ENCODE data around the gene RUNX1.
A peak's percentile ranks its signal among the peaks of the same experiment; 100 is the strongest.

RUNX1 gene

DNA sequence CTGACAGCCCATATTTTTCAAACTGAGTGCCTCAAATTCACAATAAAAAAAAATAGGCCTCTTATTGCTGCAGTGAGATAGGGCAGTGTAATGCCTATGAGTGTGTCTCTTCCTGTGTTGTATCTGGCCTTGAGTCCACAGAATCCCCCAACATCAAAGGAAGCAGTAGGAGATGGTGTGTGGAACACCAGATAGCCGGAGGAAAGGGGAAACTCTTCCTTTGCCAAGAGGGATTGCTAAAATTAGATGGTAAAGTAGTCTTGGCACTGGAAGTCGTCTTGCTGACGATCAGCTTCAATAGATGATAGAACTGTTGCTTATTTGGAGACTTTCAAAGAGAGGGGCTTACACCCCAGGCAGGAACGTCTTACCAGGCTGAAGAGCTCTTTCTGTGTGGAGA lies 51.8 kb downstream of the RUNX1 start:
- Histone ChIP-seq H3K4me3 (ENCODE audit: low read depth, low read length) (no peak overlapping the region), H2AFZ (ENCODE audit: insufficient read depth, low read length, poor library complexity) (no peak overlapping the region), H4K8ac (ENCODE audit: low read depth, low read length) (no peak overlapping the region), H3K4me2 (ENCODE audit: low read length) (no peak overlapping the region), H2BK12ac (ENCODE audit: low read length) (no peak overlapping the region), H2BK120ac (ENCODE audit: insufficient read depth, low read length, poor library complexity) (no peak overlapping the region), H3K79me1 (ENCODE audit: low read length) (no peaks in the 10 kb centered on the region), H3K4ac (ENCODE audit: low read depth, low read length) (no peak overlapping the region), H3K27ac (ENCODE audit: low read depth, low read length) (no peak overlapping the region), H3K9ac (ENCODE audit: low read length) (no peak overlapping the region), H3K36me3 (ENCODE audit: control insufficient read depth in 1 of 2, insufficient read depth in 2 of 2, low read length in 2 of 2) (no peaks in the 10 kb centered on the region), H3K18ac (ENCODE audit: low read length) (no peak overlapping the region), H2AK5ac (ENCODE audit: low read length) (no peak overlapping the region), H3K9me3 (ENCODE audit: insufficient read depth, low read depth, low read length) (peaks cover 2% of the 10 kb centered on the region), H3K23ac (ENCODE audit: low read length) (no peak overlapping the region), H3K4me1 (ENCODE audit: control insufficient read depth in 1 of 2, insufficient read depth in 2 of 2, low read length in 2 of 2) (peaks cover 0 to 8% of the 10 kb centered on the region in 2 experiments), H4K91ac (ENCODE audit: low read depth, low read length) (no peak overlapping the region), H3K79me2 (ENCODE audit: control insufficient read depth, insufficient read depth, low read length, poor library complexity) (no peaks in the 10 kb centered on the region), H3K14ac (ENCODE audit: low read length) (no peak overlapping the region), H4K12ac (ENCODE audit: low read depth, low read length) (no peak overlapping the region), H3K27me3 (ENCODE audit: insufficient read depth, low read length) (no peaks in the 10 kb centered on the region), H2BK5ac (ENCODE audit: low read depth, low read length, poor library complexity) (no peak overlapping the region)
- no CpG with 5 or more reads among the region's 4 CpGs for whole genome bisulfite sequencing (ENCODE audit: extremely low coverage, insufficient coverage, insufficient read length)
- no peak for DNase-seq

DNA sequence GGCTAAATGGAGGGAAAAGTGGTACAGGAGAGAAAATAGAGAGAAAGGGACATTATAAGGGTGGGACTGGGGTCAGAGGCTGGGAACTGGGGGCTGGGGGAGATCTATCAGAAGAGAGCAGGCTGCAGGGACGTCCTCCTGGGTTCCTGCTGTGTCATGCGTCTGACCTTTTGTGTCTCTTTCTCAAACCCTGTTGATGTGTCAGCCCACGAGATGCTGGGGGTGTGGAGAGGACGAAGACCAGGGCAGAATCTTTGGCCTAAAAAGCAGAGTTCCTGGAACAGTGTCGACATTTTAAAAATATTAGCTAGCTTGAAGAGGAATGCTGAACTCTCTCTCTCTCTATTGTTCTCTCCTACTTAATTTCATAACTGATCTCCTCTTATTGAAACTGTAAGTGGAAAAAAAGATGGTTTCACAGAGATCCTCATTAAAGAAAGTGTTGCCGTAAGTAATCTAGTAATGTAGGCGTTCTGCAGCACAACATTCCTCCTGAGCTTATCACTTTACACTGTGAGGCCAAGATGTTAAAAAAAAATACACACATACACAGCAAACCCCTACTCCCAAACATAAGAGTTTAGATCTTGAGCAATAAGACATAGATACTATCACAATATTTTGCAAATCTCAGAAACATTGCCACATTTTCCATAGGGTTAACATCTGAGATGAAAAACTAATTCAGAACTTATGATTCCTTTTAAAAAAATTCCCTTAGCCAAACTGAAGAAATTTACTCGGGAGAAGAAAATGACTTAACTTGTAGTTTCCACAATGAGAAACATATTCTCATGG lies 52.6 kb downstream of the RUNX1 start:
- Histone ChIP-seq H2BK5ac (ENCODE audit: low read depth, low read length, poor library complexity) (no peak overlapping the region), H3K27ac (ENCODE audit: low read depth, low read length) (no peak overlapping the region), H2AK5ac (ENCODE audit: low read length) (no peak overlapping the region), H3K4ac (ENCODE audit: low read depth, low read length) (no peak overlapping the region), H2BK120ac (ENCODE audit: insufficient read depth, low read length, poor library complexity) (no peak overlapping the region), H2BK12ac (ENCODE audit: low read length) (no peak overlapping the region), H2AFZ (ENCODE audit: insufficient read depth, low read length, poor library complexity) (no peak overlapping the region), H3K4me3 (ENCODE audit: low read depth, low read length) (no peak overlapping the region), H3K14ac (ENCODE audit: low read length) (no peak overlapping the region), H3K9me3 (ENCODE audit: insufficient read depth, low read depth, low read length) (peaks cover 2% of the 10 kb centered on the region), H3K18ac (ENCODE audit: low read length) (no peak overlapping the region), H3K79me2 (ENCODE audit: control insufficient read depth, insufficient read depth, low read length, poor library complexity) (no peaks in the 10 kb centered on the region), H3K27me3 (ENCODE audit: insufficient read depth, low read length) (no peaks in the 10 kb centered on the region), H4K8ac (ENCODE audit: low read depth, low read length) (no peak overlapping the region), H4K91ac (ENCODE audit: low read depth, low read length) (no peak overlapping the region), H3K79me1 (ENCODE audit: low read length) (no peaks in the 10 kb centered on the region), H4K12ac (ENCODE audit: low read depth, low read length) (no peak overlapping the region), H3K4me1 (ENCODE audit: control insufficient read depth in 1 of 2, insufficient read depth in 2 of 2, low read length in 2 of 2) (peaks cover 0 to 8% of the 10 kb centered on the region in 2 experiments), H3K4me2 (ENCODE audit: low read length) (no peak overlapping the region), H3K9ac (ENCODE audit: low read length) (no peak overlapping the region), H3K36me3 (ENCODE audit: control insufficient read depth in 1 of 2, insufficient read depth in 2 of 2, low read length in 2 of 2) (no peaks in the 10 kb centered on the region), H3K23ac (ENCODE audit: low read length) (no peak overlapping the region)
- WGBS (ENCODE audit: extremely low coverage, insufficient coverage, insufficient read length) = no CpG with 5 or more reads among the region's 8 CpGs
- DNase-seq = peak; percentile 63 to 94

DNA sequence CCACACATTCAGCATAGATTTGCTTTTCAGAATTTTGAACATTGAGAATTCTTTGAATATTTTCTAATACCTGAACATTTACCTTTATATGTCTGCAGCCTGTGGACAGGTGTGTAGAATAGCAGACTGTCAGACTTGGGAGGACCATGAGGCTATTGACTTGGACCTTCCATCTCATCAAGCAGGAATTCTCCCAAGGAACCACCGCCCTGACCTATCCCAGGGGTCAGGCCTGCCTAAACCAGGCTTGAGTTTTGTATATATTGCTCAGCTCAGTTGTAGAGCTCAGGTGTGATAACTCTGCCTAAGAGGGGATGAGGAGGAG lies 53.2 kb downstream of the RUNX1 start:
- Histone ChIP-seq H4K91ac (ENCODE audit: low read depth, low read length) (no peak overlapping the region), H3K18ac (ENCODE audit: low read length) (no peak overlapping the region), H4K8ac (ENCODE audit: low read depth, low read length) (no peak overlapping the region), H3K27ac (ENCODE audit: low read depth, low read length) (no peak overlapping the region), H3K36me3 (ENCODE audit: control insufficient read depth in 1 of 2, insufficient read depth in 2 of 2, low read length in 2 of 2) (no peaks in the 10 kb centered on the region), H3K79me2 (ENCODE audit: control insufficient read depth, insufficient read depth, low read length, poor library complexity) (no peaks in the 10 kb centered on the region), H2BK12ac (ENCODE audit: low read length) (no peak overlapping the region), H3K9ac (ENCODE audit: low read length) (no peak overlapping the region), H2BK5ac (ENCODE audit: low read depth, low read length, poor library complexity) (no peak overlapping the region), H2AK5ac (ENCODE audit: low read length) (no peak overlapping the region), H3K4me1 (ENCODE audit: control insufficient read depth in 1 of 2, insufficient read depth in 2 of 2, low read length in 2 of 2) (peaks cover 0 to 8% of the 10 kb centered on the region in 2 experiments), H4K12ac (ENCODE audit: low read depth, low read length) (no peak overlapping the region), H3K4me2 (ENCODE audit: low read length) (no peak overlapping the region), H3K4ac (ENCODE audit: low read depth, low read length) (no peak overlapping the region), H3K79me1 (ENCODE audit: low read length) (no peaks in the 10 kb centered on the region), H3K4me3 (ENCODE audit: low read depth, low read length) (no peak overlapping the region), H2BK120ac (ENCODE audit: insufficient read depth, low read length, poor library complexity) (no peak overlapping the region), H3K27me3 (ENCODE audit: insufficient read depth, low read length) (no peaks in the 10 kb centered on the region), H3K23ac (ENCODE audit: low read length) (no peak overlapping the region), H3K14ac (ENCODE audit: low read length) (no peak overlapping the region), H2AFZ (ENCODE audit: insufficient read depth, low read length, poor library complexity) (no peak overlapping the region), H3K9me3 (ENCODE audit: insufficient read depth, low read depth, low read length) (peaks cover 2% of the 10 kb centered on the region)
- WGBS (ENCODE audit: extremely low coverage, insufficient coverage, insufficient read length) = no CpG with 5 or more reads among the region's 1 CpG
- peak; percentile 35 to 43 for DNase-seq

- no peak overlapping the region for H3K4ac ChIP-seq (ENCODE audit: low read depth, low read length)
- no peaks in the 10 kb centered on the region for H3K27me3 ChIP-seq (ENCODE audit: insufficient read depth, low read length)
- no peaks in the 10 kb centered on the region for H3K79me1 ChIP-seq (ENCODE audit: low read length)
- H2BK5ac ChIP-seq (ENCODE audit: low read depth, low read length, poor library complexity) = no peak overlapping the region
- H3K4me3 ChIP-seq (ENCODE audit: low read depth, low read length) = no peak overlapping the region
- no peak overlapping the region for H3K23ac ChIP-seq (ENCODE audit: low read length)
- peaks cover 0 to 8% of the 10 kb centered on the region in 2 experiments for H3K4me1 ChIP-seq (ENCODE audit: control insufficient read depth in 1 of 2, insufficient read depth in 2 of 2, low read length in 2 of 2)
- peaks cover 2% of the 10 kb centered on the region for H3K9me3 ChIP-seq (ENCODE audit: insufficient read depth, low read depth, low read length)
- no peak overlapping the region for H3K4me2 ChIP-seq (ENCODE audit: low read length)
- no peak overlapping the region for H4K8ac ChIP-seq (ENCODE audit: low read depth, low read length)
- no peak overlapping the region for H2AFZ ChIP-seq (ENCODE audit: insufficient read depth, low read length, poor library complexity)
- H3K79me2 ChIP-seq (ENCODE audit: control insufficient read depth, insufficient read depth, low read length, poor library complexity) = no peaks in the 10 kb centered on the region
- no peaks in the 10 kb centered on the region for H3K36me3 ChIP-seq (ENCODE audit: control insufficient read depth in 1 of 2, insufficient read depth in 2 of 2, low read length in 2 of 2)
- H4K91ac ChIP-seq (ENCODE audit: low read depth, low read length) = peak overlapping the region; percentile 13
- no CpG with 5 or more reads among the region's 12 CpGs for WGBS (ENCODE audit: extremely low coverage, insufficient coverage, insufficient read length)
- no peak overlapping the region for H2AK5ac ChIP-seq (ENCODE audit: low read length)
- H3K27ac ChIP-seq (ENCODE audit: low read depth, low read length) = no peak overlapping the region
- no peak overlapping the region for H4K12ac ChIP-seq (ENCODE audit: low read depth, low read length)
- no peak overlapping the region for H2BK120ac ChIP-seq (ENCODE audit: insufficient read depth, low read length, poor library complexity)
- no peak overlapping the region for H3K14ac ChIP-seq (ENCODE audit: low read length)
- H3K9ac ChIP-seq (ENCODE audit: low read length) = no peak overlapping the region
- H3K18ac ChIP-seq (ENCODE audit: low read length) = no peak overlapping the region
- H2BK12ac ChIP-seq (ENCODE audit: low read length) = no peak overlapping the region
- DNase-seq = no peak
Observed at GRCh38 chr21:34994766-34995631, 54.1 kb downstream of the RUNX1 start.
